PFSK-1 (cell line): ENCODE data around the gene DYNLT4.

Source experiments
- FOXP2 ChIP-seq: optimal IDR thresholded peaks from 2 replicates; pipeline ENCODE3; 2011; ENCODE audit warnings: borderline replicate concordance, control low read depth, inconsistent platforms; ENCODE audit not compliant: insufficient read depth; ENCODE audit errors: extremely low read length, extremely low read depth
- POLR2AphosphoS5 ChIP-seq: IDR thresholded peaks from 2 replicates; pipeline ENCODE4 v1.6.1; 2012; ENCODE audit warnings: low read depth, mild to moderate bottlenecking, control low read depth, low read length, moderate library complexity
- REST ChIP-seq, 2 experiments: IDR thresholded peaks; 2 replicates each; pipeline versions ENCODE4 v1.6.1 to v1.8.0; 2011 to 2012; ENCODE audit warnings: low read depth in 2 of 2, low read length in 2 of 2, control low read depth in 1 of 2, inconsistent platforms in 1 of 2, mild to moderate bottlenecking in 1 of 2, moderate library complexity in 1 of 2; ENCODE audit not compliant: insufficient read depth in 1 of 2
- SIN3A ChIP-seq: IDR thresholded peaks from 2 replicates; pipeline ENCODE4 v1.6.1; 2012; ENCODE audit warnings: mild to moderate bottlenecking, low read length, moderate library complexity, borderline replicate concordance; ENCODE audit not compliant: insufficient read depth
- TAF1 ChIP-seq: IDR thresholded peaks from 2 replicates; pipeline ENCODE4 v1.6.1; 2012; ENCODE audit warnings: low read length, control low read depth, borderline replicate concordance; ENCODE audit not compliant: insufficient read depth

The DYNLT4 gene

GRCh38 chr1:44834328-44834727, 27.2 kb upstream of the DYNLT4 start:
- TF ChIP-seq TAF1 (no peak), FOXP2 (no peak), SIN3A (no peak), REST (IDR thresholded peaks at IDR 0.05; ENCODE audit: insufficient read depth in 1 of 2, low read depth in 2 of 2, low read length in 2 of 2) (no peak), POLR2AphosphoS5 (no peak)

GRCh38 chr1:44832056-44832705, 25.0 kb upstream of the DYNLT4 start:
- TF ChIP-seq REST (IDR thresholded peaks at IDR 0.05; ENCODE audit: insufficient read depth in 1 of 2, low read depth in 2 of 2, low read length in 2 of 2) (no peak), FOXP2 (no peak), SIN3A (no peak), TAF1 (no peak)

- no peak for TF ChIP-seq REST (IDR thresholded peaks at IDR 0.05; ENCODE audit: insufficient read depth in 1 of 2, low read depth in 2 of 2, low read length in 2 of 2)
- TF ChIP-seq TAF1: no peak
- TF ChIP-seq POLR2AphosphoS5: no peak
- TF ChIP-seq SIN3A: no peak
- TF ChIP-seq FOXP2: no peak
These were observed 24.4 kb upstream of the DYNLT4 start for GRCh38 chr1:44831516-44831915.

GRCh38 chr1:44830900-44831304, 23.8 kb upstream of the DYNLT4 start:
- TF ChIP-seq FOXP2 (no peak), SIN3A (no peak), REST (IDR thresholded peaks at IDR 0.05; ENCODE audit: insufficient read depth in 1 of 2, low read depth in 2 of 2, low read length in 2 of 2) (no peak), POLR2AphosphoS5 (no peak), TAF1 (no peak)
